ENCODE measurements around the gene N4BP2L2. TPM values are rescaled to one million over a fixed set of nuclear protein-coding genes. Genes with fewer than 3 reads are reported as not detected.
A peak's percentile ranks its signal among the peaks of the same experiment; 100 is the strongest.

The N4BP2L2 gene
- total and polyA plus RNA-seq, 2 of the 4 experiments (the other 2 are of a cell fraction): 28.7 to 34.6 TPM

DNA sequence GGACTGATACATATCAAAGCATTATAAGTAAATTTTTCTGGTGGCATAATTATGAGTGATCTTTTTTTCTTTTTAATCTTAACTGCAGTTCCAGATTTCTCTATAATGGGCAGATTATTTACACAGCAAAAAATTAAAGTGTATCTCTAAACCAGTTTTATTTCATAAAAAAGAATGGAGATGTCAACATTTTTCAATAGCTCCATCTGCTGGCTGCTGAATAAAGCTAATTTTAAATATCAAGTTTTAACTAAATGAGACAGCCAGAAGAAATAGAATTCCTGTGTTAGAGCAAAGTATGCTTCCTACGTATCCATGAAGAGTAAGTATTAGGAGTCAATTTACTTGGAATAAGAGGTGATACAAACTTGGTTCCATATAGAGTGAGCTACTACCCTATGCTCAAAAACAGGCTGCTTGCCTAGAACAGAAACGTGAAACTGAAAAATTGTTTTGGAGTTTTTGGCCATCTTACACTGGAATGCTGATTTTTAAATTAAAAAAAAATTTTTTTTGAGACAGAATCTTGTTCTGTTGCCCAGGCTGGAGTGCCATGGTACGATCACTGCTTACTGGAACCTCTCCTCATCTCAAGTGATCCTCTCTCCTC, 42.7 kb upstream of the N4BP2L2 start:
- no peaks in the 10 kb centered on the region for H3K27me3 ChIP-seq (ENCODE audit: control insufficient read depth, insufficient read depth, low read length)
- TF ChIP-seq RFX5 (IDR thresholded peaks at IDR 0.05; ENCODE audit: low read depth, low read length) (no peak), BHLHE40 (IDR thresholded peaks at IDR 0.05; ENCODE audit: low read depth, low read length) (no peak), MAFK (IDR thresholded peaks at IDR 0.05; ENCODE audit: low read depth, low read length) (no peak), POLR2A (IDR thresholded peaks at IDR 0.05; ENCODE audit: low read depth, low read length) (no peak), CEBPB (IDR thresholded peaks at IDR 0.05; ENCODE audit: low read depth, low read length) (no peak), USF2 (IDR thresholded peaks at IDR 0.05; ENCODE audit: low read depth, low read length) (no peak), RCOR1 (IDR thresholded peaks at IDR 0.05; ENCODE audit: insufficient replicate concordance, low read length) (no peak), MAZ (IDR thresholded peaks at IDR 0.05; ENCODE audit: borderline replicate concordance, low read depth, low read length) (no peak), MXI1 (IDR thresholded peaks at IDR 0.05; ENCODE audit: borderline replicate concordance, low read depth, low read length) (no peak), CHD1 (IDR thresholded peaks at IDR 0.05; ENCODE audit: low read depth, low read length) (no peak), RAD21 (IDR thresholded peaks at IDR 0.05; ENCODE audit: low read length) (peak; percentile 55), SMC3 (IDR thresholded peaks at IDR 0.05; ENCODE audit: low read depth, low read length) (peak; percentile 82)
- TF ChIP-seq, protein P1, sequence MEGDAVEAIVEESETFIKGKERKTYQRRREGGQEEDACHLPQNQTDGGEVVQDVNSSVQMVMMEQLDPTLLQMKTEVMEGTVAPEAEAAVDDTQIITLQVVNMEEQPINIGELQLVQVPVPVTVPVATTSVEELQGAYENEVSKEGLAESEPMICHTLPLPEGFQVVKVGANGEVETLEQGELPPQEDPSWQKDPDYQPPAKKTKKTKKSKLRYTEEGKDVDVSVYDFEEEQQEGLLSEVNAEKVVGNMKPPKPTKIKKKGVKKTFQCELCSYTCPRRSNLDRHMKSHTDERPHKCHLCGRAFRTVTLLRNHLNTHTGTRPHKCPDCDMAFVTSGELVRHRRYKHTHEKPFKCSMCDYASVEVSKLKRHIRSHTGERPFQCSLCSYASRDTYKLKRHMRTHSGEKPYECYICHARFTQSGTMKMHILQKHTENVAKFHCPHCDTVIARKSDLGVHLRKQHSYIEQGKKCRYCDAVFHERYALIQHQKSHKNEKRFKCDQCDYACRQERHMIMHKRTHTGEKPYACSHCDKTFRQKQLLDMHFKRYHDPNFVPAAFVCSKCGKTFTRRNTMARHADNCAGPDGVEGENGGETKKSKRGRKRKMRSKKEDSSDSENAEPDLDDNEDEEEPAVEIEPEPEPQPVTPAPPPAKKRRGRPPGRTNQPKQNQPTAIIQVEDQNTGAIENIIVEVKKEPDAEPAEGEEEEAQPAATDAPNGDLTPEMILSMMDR (conservative IDR thresholded peaks at IDR 0.05; ENCODE audit: low read depth, low read length): peak; percentile 62
- TF ChIP-seq, protein P2, sequence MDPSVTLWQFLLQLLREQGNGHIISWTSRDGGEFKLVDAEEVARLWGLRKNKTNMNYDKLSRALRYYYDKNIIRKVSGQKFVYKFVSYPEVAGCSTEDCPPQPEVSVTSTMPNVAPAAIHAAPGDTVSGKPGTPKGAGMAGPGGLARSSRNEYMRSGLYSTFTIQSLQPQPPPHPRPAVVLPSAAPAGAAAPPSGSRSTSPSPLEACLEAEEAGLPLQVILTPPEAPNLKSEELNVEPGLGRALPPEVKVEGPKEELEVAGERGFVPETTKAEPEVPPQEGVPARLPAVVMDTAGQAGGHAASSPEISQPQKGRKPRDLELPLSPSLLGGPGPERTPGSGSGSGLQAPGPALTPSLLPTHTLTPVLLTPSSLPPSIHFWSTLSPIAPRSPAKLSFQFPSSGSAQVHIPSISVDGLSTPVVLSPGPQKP (IDR thresholded peaks at IDR 0.05; ENCODE audit: borderline replicate concordance, low read depth, low read length): no peak
- BruUV-seq (replicated peaks): no TSS peak
- DNase-seq (peak; percentile 47), ATAC-seq (ENCODE audit: low read depth) (no peak)
- no peak overlapping the region for H2BK20ac ChIP-seq (ENCODE audit: low read depth, low read length)
- H3K27ac ChIP-seq (ENCODE audit: insufficient read depth, low read length): no peak overlapping the region
- H2AK5ac ChIP-seq (ENCODE audit: low read depth, low read length): no peak overlapping the region
- CTCF ChIA-PET: interaction anchor here (0.6 to 2.0 kb wide), 8 partner anchors 11 to 671 kb away, joined by 3 to 14 read pairs (median 3); no protein-coding TSS in a partner anchor
- H3K18ac ChIP-seq (ENCODE audit: low read depth, low read length): no peak overlapping the region
- no peak overlapping the region for H3K56ac ChIP-seq (ENCODE audit: extremely low read depth, insufficient read depth, low read length)
- no peak overlapping the region for H3K9ac ChIP-seq (ENCODE audit: low read depth, low read length)
- H2BK120ac ChIP-seq (ENCODE audit: low read depth, low read length): no peak overlapping the region
- no peak overlapping the region for H2BK15ac ChIP-seq (ENCODE audit: low read depth, low read length)
- H3K4me1 ChIP-seq (ENCODE audit: control insufficient read depth, insufficient read depth, low read length): 0 out of 2 replicates have a peak, but pooled peaks cover 2% of the 10 kb centered on the region
- POLR2A ChIA-PET (ENCODE audit: unreplicated experiment): no interaction called here
- H3K23ac ChIP-seq (ENCODE audit: low read depth, low read length): no peak overlapping the region
- no peaks in the 10 kb centered on the region for H3K9me1 ChIP-seq (ENCODE audit: insufficient read depth, low read length)
- H2AFZ ChIP-seq (replicated peaks; ENCODE audit: low read length, poor library complexity): no peak overlapping the region
- intact Hi-C loops (cut with micrococcal nuclease) (loop anchor here (1.0 to 10.0 kb wide), 5 partner anchors 200 to 669 kb away; no protein-coding TSS in a partner anchor), in situ Hi-C loops (cut with MboI; ENCODE audit: low sequenced_read_pairs) (loop anchor here (10.0 to 25.0 kb wide), 2 partner anchors 964 to 1131 kb away; no protein-coding TSS in a partner anchor), dilution Hi-C loops (cut with HindIII; ENCODE audit: low sequenced_read_pairs, unreplicated experiment) (no loop called here)
- H4K8ac ChIP-seq (ENCODE audit: low read depth in 2 of 2, low read length in 2 of 2): no peak overlapping the region
- H4K5ac ChIP-seq (ENCODE audit: low read depth, low read length): no peak overlapping the region
- H4K91ac ChIP-seq (ENCODE audit: insufficient read depth, low read depth, low read length): no peak overlapping the region
- WGBS, 2 experiments (ENCODE audit: extremely low coverage in 2 of 2, insufficient read length in 1 of 2): no CpG with 5 or more reads among the region's 3 CpGs
- no peak overlapping the region for H2BK5ac ChIP-seq (ENCODE audit: low read depth, low read length, poor library complexity, severe bottlenecking)
- no peak overlapping the region for H3K4me3 ChIP-seq (ENCODE audit: insufficient read depth, low read depth, low read length)
- H3K4ac ChIP-seq (ENCODE audit: low read depth, low read length): no peak overlapping the region
- H2AK9ac ChIP-seq (replicated peaks; ENCODE audit: low read depth, low read length, poor library complexity): no peak overlapping the region
- no peaks in the 10 kb centered on the region for H3K79me1 ChIP-seq (ENCODE audit: low read depth in 1 of 2, low read length in 2 of 2)
- H3K4me2 ChIP-seq (ENCODE audit: low read depth, low read length): no peak overlapping the region
- peaks cover 3% of the 10 kb centered on the region for H3K9me3 ChIP-seq (ENCODE audit: control insufficient read depth, insufficient read depth, low read length)
- no peaks in the 10 kb centered on the region for H3K36me3 ChIP-seq (ENCODE audit: control insufficient read depth, insufficient read depth, low read length)
- no peak overlapping the region for H3K14ac ChIP-seq (replicated peaks; ENCODE audit: low read depth, low read length)
- no peaks in the 10 kb centered on the region for H4K20me1 ChIP-seq (ENCODE audit: insufficient read depth, low read length)

All from IMR-90 (cell line).